Gastroesophageal sphincter (tissue), 4 donors: ENCODE measurements around the gene VRK3. TPM values are rescaled to one million over a fixed set of nuclear protein-coding genes. Genes with fewer than 3 reads are reported as not detected.

Source experiments
- ATAC-seq: fragments of 150-250 bp; one replicate; pipeline ENCODE4 v1.9.1; 2016; ENCODE audit warnings: mild to moderate bottlenecking, moderate library complexity
- H3K27ac ChIP-seq, 4 donors: fragments of 200-600 bp; sonication (generic) in 3 of 4; 1 replicate in 3 of 4; 2 replicates in 1 of 4; pipeline ENCODE4 v1.5.1; 2016 to 2019
- H3K27me3 ChIP-seq: fragments of 200-600 bp; sonication (generic); one replicate; pipeline ENCODE4 v1.5.1; 2019
- H3K36me3 ChIP-seq, 2 donors: fragments of 200-600 bp; sonication (generic); one replicate each; pipeline ENCODE4 v1.5.1; 2019; ENCODE audit warnings: control low read depth in 1 of 2
- H3K4me1 ChIP-seq, 3 donors: fragments of 200-600 bp; sonication (generic); 1 replicate in 2 of 3; 2 replicates in 1 of 3; pipeline ENCODE4 v1.5.1; 2016 to 2019; ENCODE audit warnings: control low read depth in 2 of 3
- H3K4me3 ChIP-seq, 2 donors: fragments of 200-600 bp; sonication (generic); one replicate each; pipeline ENCODE4 v1.5.1; 2019; ENCODE audit warnings: mild to moderate bottlenecking in 1 of 2, moderate library complexity in 1 of 2
- H3K9me3 ChIP-seq, 3 donors: fragments of 200-600 bp; sonication (generic); one replicate each; pipeline ENCODE4 v1.5.1; 2017 to 2019; ENCODE audit warnings: control low read depth in 2 of 3
- CTCF ChIP-seq, 4 experiments: fragments of 200-600 bp in 2 of 4; fragments of 450-650 bp in 2 of 4; sonication (generic) in 1 of 4; IDR thresholded peaks; one replicate each; pipeline ENCODE4 v1.5.1; 2017 to 2019; ENCODE audit warnings: antibody characterized with exemption in 4 of 4, mild to moderate bottlenecking in 2 of 4, moderate library complexity in 2 of 4
- EP300 ChIP-seq: sonication (generic); formaldehyde crosslinking; IDR thresholded peaks from one replicate; pipeline ENCODE4 v1.6.1; 2017; ENCODE audit warnings: antibody characterized with exemption, mild to moderate bottlenecking
- POLR2A ChIP-seq, 2 donors: fragments of 450-650 bp; IDR thresholded peaks; one replicate each; pipeline ENCODE4 v1.6.1; 2017; ENCODE audit warnings: antibody characterized with exemption in 2 of 2, mild to moderate bottlenecking in 2 of 2, moderate library complexity in 1 of 2
- POLR2AphosphoS5 ChIP-seq: sonication (generic); formaldehyde crosslinking; IDR thresholded peaks from one replicate; pipeline ENCODE4 v1.6.1; 2017; ENCODE audit warnings: antibody characterized with exemption
- WGBS, 2 donors: methylation state at CpG; one replicate each; pipeline ENCODE4 v1.1.5; 2018; ENCODE audit warnings: low coverage in 1 of 2; 5-methylcytosine and 5-hydroxymethylcytosine counted together
- total RNA-seq, 4 donors: library from RNA; depleted of rRNA; stranded (reverse); fragments of >200 nt; gene quantifications; one replicate each; pipeline ENCODE4 v1.1.0, GENCODE V29; 2016

Gene VRK3
- total RNA-seq, 4 donors from 2014 or later = 17.5 to 34.3 (median 26.0) TPM

- Histone ChIP-seq H3K9me3 (no peaks in the 10 kb centered on the region), H3K27me3 (no peaks in the 10 kb centered on the region), H3K36me3 (peaks cover 0 to 96% of the 10 kb centered on the region in 2 donors), H3K27ac (no peak overlapping the region), H3K4me3 (no peak overlapping the region), H3K4me1 (peaks cover 3 to 31% (median 6%) of the 10 kb centered on the region in 3 donors)
- no peak for TF ChIP-seq CTCF (IDR thresholded peaks at IDR 0.05)
- 90 to 95% methylated on average over 2 to 9 of the region's 10 CpGs for WGBS, 2 donors
- no peak for ATAC-seq
Measured at GRCh38 chr19:50007170-50007569, 18.0 kb downstream of the VRK3 start.

DNA sequence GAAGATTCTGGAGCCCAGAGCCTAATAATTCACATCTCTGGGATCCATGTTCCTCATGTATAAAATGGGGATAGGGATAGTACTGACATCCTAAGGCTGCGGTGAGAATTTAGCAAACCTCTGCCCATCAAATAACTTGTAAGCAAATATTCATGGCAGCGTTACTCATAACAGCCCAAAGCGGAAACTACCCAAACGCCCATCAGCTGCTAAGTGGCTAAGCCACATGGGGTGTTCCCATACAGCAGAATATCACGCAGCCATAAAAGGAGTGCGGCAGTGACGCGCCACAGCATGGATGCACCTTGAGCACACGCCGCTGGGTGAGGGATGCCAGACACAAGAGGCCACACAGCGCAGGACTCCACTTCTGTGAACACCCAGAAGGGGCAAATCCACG is 19.7 kb downstream of the VRK3 start:
- no peak for ATAC-seq
- no peaks in the 10 kb centered on the region for H3K27me3 ChIP-seq
- peaks cover 3 to 34% (median 6%) of the 10 kb centered on the region in 3 donors for H3K4me1 ChIP-seq
- H3K36me3 ChIP-seq = peaks cover 0 to 96% of the 10 kb centered on the region in 2 donors
- H3K4me3 ChIP-seq = no peak overlapping the region
- WGBS, 2 donors = 78 to 92% methylated on average over 4 to 8 of the region's 12 CpGs
- no peaks in the 10 kb centered on the region for H3K9me3 ChIP-seq
- TF ChIP-seq CTCF (IDR thresholded peaks at IDR 0.05) = no peak
- no peak for TF ChIP-seq POLR2A (IDR thresholded peaks at IDR 0.05)
- TF ChIP-seq EP300 = no peak
- no peak for TF ChIP-seq POLR2AphosphoS5
- H3K27ac ChIP-seq = peak overlapping the region in 3 of 4 donors; percentile 80 to 86 (median 84)

DNA sequence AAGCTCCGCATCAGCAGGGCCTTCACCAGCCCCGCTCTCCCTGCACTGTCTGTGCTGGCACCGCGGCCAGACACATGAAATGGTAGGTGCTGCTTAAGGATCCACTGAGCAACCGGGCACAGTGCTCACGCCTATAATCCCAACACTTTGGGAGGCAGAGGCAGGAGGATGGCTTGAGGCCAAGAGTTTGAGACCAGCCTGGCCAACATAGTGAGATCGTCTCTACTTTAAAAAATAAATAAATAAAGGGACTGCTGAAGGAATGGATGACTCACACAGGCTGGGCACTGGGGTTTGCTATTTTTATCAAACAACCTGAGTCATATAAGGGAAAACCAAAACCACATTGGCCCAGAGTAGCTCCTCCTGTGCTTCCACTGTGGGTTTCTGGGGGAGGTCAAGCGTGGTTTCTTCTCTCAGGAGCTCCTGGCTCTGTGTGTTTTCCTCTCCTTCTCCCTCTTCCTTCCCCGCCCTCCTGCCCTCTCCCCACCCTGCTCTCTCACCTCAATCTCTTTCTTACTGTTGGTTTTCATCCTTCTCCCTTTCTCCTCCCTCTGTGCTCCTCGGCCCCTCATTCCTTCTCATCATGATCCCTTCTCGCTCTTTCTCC is 21.3 kb downstream of the VRK3 start:
- peaks cover 3 to 45% (median 9%) of the 10 kb centered on the region in 3 donors for H3K4me1 ChIP-seq
- no peaks in the 10 kb centered on the region for H3K9me3 ChIP-seq
- no peak overlapping the region for H3K4me3 ChIP-seq
- peak overlapping the region; percentile 55 to 86 (median 82) for H3K27ac ChIP-seq
- WGBS, 2 donors = 30 to 48% methylated on average over 5 to 7 of the region's 11 CpGs
- no peak for TF ChIP-seq POLR2A (IDR thresholded peaks at IDR 0.05)
- peak; percentile 25 for TF ChIP-seq POLR2AphosphoS5
- no peak for TF ChIP-seq EP300
- no peak for TF ChIP-seq CTCF (IDR thresholded peaks at IDR 0.05)
- peak; percentile 88 for ATAC-seq
- H3K27me3 ChIP-seq = no peaks in the 10 kb centered on the region
- H3K36me3 ChIP-seq = peaks cover 0 to 98% of the 10 kb centered on the region in 2 donors

GRCh38 chr19:50003254-50003788 is 21.9 kb downstream of the VRK3 start:
- WGBS, 2 donors = 84 to 86% methylated on average over 10 to 12 of the region's 17 CpGs
- no peak for ATAC-seq

More at GRCh38 chr19:50003254-50003788, 21.9 kb downstream of the VRK3 start:
- Histone ChIP-seq H3K9me3 (no peaks in the 10 kb centered on the region), H3K4me1 (peaks cover 3 to 45% (median 9%) of the 10 kb centered on the region in 3 donors), H3K36me3 (peaks cover 0 to 98% of the 10 kb centered on the region in 2 donors), H3K27me3 (no peaks in the 10 kb centered on the region), H3K27ac (peak overlapping the region in 3 of 4 donors; percentile 67 to 84 (median 80)), H3K4me3 (no peak overlapping the region)
- no peak for TF ChIP-seq CTCF (IDR thresholded peaks at IDR 0.05)
- no peak for TF ChIP-seq POLR2AphosphoS5
- no peak for TF ChIP-seq EP300
- no peak for TF ChIP-seq POLR2A (IDR thresholded peaks at IDR 0.05)
